Testis (tissue), 2 donors: ENCODE measurements around the gene UBTD2.

ENCODE experiments used
- POLR2A ChIP-seq: fragments of 450-650 bp; IDR thresholded peaks from one replicate; pipeline ENCODE4 v1.6.1; 2017; ENCODE audit warnings: antibody characterized with exemption, mild to moderate bottlenecking, moderate library complexity
- TF ChIP-seq, protein P1 (sequence below), 3 experiments: fragments of 450-650 bp in 2 of 3; fragments of 200-600 bp in 1 of 3; sonication (generic) in 1 of 3; IDR thresholded peaks; one replicate each; pipeline ENCODE4 v1.5.1; 2016 to 2019; ENCODE audit warnings: antibody characterized with exemption in 3 of 3, mild to moderate bottlenecking in 2 of 3, moderate library complexity in 1 of 3

DNA sequence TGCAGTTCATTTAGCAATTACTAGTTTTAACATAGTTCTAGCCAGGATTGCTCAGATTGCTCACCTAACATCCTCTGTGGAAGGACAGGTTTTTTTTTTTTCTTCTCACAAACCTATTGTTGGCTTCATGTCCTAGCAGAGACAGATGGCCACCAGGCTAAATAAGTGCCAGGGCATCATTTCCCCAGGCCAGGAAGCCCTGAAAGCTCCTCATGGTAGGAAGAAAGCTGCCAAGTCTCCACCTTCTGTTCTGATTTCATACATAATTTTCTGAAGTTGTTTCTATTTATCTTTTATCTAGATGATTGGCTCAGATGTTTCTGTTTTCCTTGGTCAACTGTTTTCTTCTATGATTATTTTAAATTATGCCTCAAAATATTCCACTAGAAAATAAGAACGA, 58.6 kb downstream of the UBTD2 start:
- TF ChIP-seq POLR2A = no peak
- TF ChIP-seq, protein P1, sequence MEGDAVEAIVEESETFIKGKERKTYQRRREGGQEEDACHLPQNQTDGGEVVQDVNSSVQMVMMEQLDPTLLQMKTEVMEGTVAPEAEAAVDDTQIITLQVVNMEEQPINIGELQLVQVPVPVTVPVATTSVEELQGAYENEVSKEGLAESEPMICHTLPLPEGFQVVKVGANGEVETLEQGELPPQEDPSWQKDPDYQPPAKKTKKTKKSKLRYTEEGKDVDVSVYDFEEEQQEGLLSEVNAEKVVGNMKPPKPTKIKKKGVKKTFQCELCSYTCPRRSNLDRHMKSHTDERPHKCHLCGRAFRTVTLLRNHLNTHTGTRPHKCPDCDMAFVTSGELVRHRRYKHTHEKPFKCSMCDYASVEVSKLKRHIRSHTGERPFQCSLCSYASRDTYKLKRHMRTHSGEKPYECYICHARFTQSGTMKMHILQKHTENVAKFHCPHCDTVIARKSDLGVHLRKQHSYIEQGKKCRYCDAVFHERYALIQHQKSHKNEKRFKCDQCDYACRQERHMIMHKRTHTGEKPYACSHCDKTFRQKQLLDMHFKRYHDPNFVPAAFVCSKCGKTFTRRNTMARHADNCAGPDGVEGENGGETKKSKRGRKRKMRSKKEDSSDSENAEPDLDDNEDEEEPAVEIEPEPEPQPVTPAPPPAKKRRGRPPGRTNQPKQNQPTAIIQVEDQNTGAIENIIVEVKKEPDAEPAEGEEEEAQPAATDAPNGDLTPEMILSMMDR (IDR thresholded peaks at IDR 0.05) = no peak
